RKO (cell line): Measurements from ENCODE around the gene PTPRCAP.
A peak's percentile ranks its signal among the peaks of the same experiment; 100 is the strongest.

Source experiments
- DNase-seq: peaks from one replicate; pipeline ENCODE4 v3.0.0-alpha.2; 2016; ENCODE audit warnings: low spot score

The PTPRCAP gene

GRCh38 chr11:67465189-67465510 is 27.7 kb upstream of the PTPRCAP start:
- DNase-seq = peak; percentile 45

GRCh38 chr11:67464411-67465188 is 27.1 kb upstream of the PTPRCAP start:
- DNase-seq = peak; percentile 90

- peak; percentile 89 for DNase-seq
Observed at GRCh38 chr11:67463680-67464410, 26.4 kb upstream of the PTPRCAP start.

- DNase-seq = no peak
Observed at GRCh38 chr11:67463186-67463585, 25.7 kb upstream of the PTPRCAP start.

DNA sequence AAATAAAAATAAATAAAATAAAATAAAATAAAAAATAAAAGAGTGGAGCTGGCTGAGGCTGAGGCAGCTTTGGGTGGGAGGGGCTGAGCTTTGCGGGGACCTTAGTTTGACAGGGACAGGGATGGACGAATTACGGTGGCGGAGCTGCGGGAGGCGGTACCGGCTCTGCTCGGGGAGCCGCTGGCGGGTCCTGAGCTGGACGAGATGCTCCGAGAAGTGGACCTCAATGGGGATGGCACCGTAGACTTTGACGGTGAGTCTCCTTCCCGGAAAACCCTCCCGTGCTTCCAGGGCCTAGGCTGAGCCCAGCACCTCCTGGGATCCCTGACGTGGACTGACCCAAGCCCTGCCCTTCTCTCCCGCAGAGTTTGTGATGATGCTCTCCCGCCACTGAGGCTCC is 20.8 kb upstream of the PTPRCAP start:
- no peak for DNase-seq

- no peak for DNase-seq
Observed at GRCh38 chr11:67457453-67457852, 20.0 kb upstream of the PTPRCAP start.

GRCh38 chr11:67456068-67456705 is 18.7 kb upstream of the PTPRCAP start:
- DNase-seq = no peak

DNA sequence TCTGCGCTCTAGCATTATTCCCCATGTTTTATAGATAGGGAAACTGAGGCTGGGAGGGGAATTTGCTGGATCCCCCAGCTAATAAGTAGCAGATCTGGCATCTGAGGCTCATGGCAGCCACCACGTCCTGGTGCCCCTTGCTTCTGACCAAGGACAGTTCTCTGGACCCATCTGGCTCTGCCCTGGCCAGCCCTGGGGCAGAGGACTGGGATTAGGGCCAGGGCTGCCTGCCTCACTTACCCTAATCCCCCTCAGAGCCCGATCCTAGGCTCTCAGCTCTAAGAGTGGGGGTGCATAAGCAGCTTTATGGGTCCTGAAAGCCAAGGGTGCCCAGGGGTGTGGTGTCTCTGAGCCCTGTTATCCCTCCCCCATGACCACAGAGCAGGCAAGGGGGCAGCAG is 17.6 kb upstream of the PTPRCAP start, which contains the start of gene CABP4:
TSS of gene CABP4 (plus strand) at position 301 of the 400 bp plus-strand sequence. CDS start at position 371, 70 bp downstream.
- DNase-seq = no peak

DNA sequence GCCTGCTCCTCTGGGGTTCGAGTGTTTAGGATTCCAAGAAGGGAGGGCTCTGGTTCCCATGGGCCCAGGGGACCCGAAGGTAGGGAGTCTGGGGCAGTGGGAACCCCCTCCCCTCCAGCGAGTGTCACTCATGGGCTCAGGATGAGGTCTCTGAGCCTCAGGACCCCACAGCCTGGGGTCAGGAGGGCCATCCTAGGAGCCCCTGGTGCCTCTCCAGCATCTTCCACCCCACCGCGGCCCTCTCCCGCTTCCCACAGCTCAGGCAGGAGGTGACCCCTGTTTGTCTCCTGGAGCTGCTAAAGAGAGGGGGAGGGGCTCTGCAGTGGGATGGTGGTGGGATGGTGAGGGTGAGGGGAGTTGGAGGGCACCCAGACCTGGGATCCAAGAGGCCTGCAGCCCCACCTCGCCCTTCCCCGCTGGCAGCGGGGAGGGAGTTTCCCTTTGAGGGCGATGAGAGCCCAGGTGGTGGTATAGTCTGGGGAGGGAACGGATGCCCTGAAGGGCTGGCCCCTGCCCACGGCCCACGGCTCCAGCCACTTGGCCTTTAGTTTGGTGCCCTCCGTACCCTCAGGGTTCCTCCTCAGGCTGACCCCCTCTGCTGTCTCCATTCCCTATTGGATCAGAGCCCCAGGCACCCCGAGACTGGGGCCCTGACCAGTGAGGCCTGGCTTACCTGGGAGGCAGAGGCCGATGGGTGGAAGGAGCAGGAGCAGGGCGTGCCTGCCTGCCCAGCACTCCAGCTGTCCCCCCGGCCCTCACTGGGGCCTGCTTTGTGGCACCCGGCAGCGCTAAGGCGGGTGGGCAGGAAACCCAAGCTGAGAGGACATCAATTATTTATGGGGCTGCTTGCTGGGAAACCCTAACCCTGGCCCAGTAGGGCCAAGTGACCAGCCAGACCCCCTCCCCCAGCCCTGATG is 16.6 kb upstream of the PTPRCAP start:
- DNase-seq = no peak

- DNase-seq = no peak
Observed at GRCh38 chr11:67452141-67452952, 14.9 kb upstream of the PTPRCAP start, which contains the start of gene GPR152. TSS of gene GPR152 (minus strand) at chr11:67452729. CDS start at chr11:67452724, 5 bp downstream.

DNA sequence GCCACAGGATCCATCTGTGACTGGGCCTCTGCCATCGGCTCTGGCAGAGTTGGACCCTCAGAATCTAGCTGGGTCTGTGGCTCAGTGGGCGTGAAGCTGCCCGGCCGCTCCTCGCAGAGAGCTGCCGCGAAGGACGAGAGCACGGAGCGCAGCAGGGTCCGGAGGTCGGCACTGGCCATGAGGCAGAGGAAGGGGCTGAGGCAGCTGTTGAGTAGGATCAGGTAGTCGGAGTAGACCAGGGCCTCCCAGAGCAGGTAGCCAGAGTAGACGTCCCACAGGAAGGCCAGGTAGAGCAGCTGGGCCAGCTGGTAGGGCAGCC is 14.1 kb upstream of the PTPRCAP start:
- no peak for DNase-seq

DNA sequence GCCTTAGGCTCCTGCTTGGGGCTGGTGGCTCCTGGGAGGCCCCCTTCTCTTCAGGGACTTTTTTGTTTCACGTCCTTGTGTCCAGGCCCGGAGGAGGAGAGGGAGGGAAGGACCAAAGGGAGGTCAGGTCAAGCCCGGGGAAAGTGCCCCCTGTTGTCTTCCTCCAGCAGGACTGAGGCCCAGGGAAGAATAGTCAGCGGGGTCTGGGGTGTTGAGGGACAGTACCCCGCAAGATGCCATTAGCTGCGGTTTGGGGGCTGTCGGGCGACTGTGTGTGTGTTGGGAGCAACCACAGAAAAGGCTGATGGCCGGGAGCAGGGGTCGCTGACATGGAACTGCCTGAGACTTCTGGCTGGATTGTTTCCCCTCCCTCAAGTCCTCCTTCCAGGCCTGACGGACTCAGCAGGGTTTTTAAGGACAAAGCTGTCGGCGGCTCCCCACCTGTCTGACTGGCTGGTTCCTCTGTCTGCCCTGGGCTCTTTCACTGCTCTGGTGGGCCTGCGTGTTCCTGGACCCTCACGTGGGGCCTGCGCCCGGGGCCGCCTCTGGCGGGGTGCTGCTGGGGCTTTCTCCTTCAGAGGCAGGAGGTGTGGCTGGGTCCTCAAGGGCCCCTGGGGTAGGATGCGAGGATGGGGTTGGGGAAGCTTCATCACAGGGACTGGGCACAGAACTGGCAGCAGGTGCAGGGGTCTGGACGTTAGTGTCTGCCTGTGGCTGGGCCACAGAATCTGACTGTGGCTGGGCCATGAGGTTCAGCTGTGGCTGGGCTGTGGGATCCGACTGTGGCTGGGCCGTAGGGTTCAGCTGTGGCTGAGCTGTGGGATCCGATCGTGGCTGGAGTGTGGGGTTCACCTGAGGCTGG is 13.5 kb upstream of the PTPRCAP start:
- DNase-seq = no peak

GRCh38 chr11:67449116-67449844 is 11.8 kb upstream of the PTPRCAP start:
- DNase-seq = no peak

DNA sequence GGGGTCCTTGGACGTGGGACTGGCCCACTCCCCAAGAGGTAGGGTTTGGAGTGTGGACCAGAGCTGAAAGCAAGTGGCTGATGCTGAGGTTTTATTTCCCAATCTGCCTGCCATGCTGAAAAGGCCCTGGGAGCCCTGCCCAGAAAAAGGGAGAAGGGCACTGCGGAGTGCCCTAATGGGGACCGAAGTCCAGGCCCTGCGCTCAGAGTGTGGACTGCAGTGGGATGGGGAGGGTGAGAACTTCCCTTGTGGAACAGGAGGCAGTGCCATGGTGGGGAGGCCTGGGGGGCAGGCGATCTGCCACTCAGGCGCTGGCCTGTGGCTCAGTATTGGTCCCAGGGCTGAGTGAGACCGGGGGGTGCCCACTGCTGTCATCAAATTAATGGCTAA is 10.7 kb upstream of the PTPRCAP start:
- DNase-seq = no peak

DNA sequence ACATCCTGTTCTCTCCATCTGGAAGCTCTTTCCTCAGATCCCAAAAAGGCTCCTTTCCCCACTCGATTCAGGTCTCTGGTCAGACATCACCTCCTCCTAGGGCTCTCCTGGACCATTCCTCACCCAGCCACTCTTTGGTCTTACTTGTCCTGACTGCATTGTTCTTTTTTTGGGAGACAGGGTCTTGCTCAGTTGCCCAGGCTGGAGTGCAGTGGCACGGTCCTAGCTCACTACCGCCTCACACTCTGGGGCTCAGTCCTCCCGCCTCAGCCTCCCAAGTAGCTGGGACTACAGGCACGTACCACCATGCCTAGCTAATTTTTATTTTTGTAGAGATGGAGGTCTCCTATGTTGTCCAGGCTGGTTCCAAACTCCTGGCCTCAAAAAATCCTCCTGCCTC is 8.0 kb upstream of the PTPRCAP start:
- DNase-seq = no peak

DNA sequence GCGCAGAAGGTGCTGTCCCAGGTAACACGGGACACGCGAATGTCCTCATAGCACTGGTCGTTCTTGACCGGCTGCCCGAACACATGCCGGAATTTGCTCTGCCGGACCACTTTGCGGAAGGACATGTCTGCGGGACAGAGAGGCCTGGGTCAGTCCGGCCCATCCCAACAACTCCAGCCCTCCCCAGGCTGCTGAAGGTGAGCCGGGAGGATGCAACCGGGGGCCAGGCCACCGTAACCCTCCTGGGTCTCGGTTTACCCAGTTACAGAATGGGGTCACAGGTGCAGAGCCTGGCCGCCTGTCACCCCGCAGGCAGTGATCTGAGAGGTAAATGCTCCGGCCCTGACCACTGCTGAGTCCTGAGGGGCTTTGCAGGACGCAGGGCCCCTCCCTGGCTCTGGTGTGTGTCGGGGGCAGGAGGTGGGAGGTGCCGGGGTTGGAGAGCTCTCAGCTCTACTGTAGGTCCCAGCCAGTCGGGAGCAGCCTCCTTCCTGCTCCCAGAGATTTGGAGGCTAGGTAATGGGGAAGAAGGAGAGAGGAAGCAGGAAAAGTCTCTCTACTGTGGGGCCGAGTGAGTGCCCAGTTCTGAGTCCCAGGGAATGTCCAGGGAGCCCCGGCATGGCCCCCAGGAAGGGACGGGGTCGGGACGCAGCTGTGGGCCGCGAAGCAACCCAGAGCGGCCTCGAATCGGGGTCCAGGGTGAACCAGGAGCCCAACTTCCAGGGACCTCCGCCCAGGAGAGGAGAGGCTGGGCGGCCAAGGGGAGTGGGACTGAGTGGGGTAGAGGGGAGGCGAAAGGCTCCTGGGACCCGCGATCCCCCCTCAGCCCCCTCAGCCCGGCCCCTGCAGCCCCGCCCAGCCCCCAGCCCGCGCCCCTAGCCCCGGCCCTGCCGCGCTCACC is 5.3 kb upstream of the PTPRCAP start:
- peak; percentile 26 for DNase-seq

- DNase-seq = no peak
Observed at GRCh38 chr11:67441731-67442351, 4.4 kb upstream of the PTPRCAP start.

DNA sequence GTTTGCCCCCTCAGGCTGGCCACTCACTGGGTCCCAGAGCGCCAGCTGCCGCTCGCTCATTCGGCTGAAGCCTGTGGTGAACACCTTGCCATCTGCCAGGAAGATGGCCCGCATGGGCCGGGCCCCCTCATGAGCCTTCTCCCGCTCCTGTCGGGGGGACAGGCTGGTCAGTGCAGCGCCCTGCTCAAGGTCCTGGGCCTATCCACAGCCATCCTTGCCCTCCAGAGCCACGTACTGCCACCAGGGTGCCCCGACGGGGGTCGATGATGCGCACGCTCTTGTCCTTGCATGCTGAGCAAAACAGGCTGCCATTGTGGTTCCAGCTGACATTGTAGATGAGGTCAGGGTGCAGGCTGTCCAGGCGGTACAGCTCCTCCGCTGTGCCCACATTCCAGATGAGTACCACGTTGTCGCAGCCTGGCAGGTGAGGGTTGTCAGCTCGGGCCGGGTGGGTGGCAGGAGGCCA is 3.6 kb upstream of the PTPRCAP start:
- no peak for DNase-seq
